Mononuclear cell (primary cell): Measurements from ENCODE around the gene THSD4. TPM values are rescaled to one million over a fixed set of nuclear protein-coding genes. Genes with fewer than 3 reads are reported as not detected.

Source experiments
- H3K27me3 ChIP-seq: 2 replicates; pipeline ENCODE4 v1.6.0; 2011; ENCODE audit warnings: low read length, control low read depth; ENCODE audit not compliant: insufficient read depth
- H3K4me1 ChIP-seq: 2 replicates; pipeline ENCODE4 v1.5.1; 2011; ENCODE audit warnings: mild to moderate bottlenecking, low read length, control low read depth; ENCODE audit not compliant: insufficient read depth
- H3K4me3 ChIP-seq: 2 replicates; pipeline ENCODE4 v1.5.1; 2011; ENCODE audit warnings: mild to moderate bottlenecking, low read length, moderate library complexity
- H3K9me3 ChIP-seq: 2 replicates; pipeline ENCODE4 v1.5.1; 2011; ENCODE audit warnings: low read depth, mild to moderate bottlenecking, control low read depth, low read length
- total RNA-seq: library from RNA; depleted of rRNA; stranded (reverse); fragments of >200 nt; gene quantifications from one replicate; pipeline ENCODE4 v1.2.3, GENCODE V29; 2012

Gene THSD4
- total RNA-seq, 1 donor, result 0.10 TPM

DNA sequence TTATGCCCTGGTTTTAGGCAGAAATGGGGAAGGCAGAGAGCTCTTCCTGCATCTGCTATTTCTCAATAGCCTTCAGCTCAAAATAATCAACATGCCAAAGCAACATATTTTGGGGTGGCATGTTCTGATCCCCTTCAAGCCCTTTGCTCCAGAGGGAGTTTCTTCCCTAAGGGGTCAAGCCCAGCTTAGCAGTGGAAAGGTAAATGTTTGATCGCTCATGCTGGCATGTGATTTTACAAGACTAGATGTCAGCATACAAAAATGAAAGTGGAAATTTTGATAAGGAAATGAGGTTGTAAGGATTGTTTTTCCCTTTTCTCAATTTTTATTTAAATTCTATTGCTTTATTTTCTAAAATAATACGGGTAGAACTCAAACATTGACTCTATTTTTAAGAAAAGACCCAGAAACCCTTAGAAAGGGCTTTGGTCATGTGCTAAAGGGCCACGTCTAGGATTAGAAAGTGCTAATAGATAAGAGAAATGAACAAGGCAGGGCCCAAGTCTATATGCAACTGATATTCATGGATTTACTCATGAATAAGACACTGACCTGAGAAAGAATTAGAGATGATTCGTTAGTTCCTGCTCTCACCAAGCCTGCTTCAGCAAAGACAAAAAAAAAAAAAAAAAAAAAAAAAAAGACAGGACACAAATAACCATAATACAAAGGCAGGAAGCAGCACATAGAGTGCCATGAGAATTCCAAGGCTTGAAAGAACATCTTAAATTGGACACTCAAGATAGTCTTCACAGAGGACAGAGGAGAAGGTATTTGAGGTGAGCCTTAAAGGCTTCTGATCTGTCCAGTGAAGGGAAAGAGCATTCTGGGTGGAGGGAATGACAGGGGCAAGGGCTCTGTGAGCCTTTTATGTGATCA, 640.1 kb downstream of the THSD4 start:
- no peaks in the 10 kb centered on the region for H3K4me1 ChIP-seq
- peaks cover 3% of the 10 kb centered on the region for H3K9me3 ChIP-seq
- no peaks in the 10 kb centered on the region for H3K27me3 ChIP-seq
- no peak overlapping the region for H3K4me3 ChIP-seq

DNA sequence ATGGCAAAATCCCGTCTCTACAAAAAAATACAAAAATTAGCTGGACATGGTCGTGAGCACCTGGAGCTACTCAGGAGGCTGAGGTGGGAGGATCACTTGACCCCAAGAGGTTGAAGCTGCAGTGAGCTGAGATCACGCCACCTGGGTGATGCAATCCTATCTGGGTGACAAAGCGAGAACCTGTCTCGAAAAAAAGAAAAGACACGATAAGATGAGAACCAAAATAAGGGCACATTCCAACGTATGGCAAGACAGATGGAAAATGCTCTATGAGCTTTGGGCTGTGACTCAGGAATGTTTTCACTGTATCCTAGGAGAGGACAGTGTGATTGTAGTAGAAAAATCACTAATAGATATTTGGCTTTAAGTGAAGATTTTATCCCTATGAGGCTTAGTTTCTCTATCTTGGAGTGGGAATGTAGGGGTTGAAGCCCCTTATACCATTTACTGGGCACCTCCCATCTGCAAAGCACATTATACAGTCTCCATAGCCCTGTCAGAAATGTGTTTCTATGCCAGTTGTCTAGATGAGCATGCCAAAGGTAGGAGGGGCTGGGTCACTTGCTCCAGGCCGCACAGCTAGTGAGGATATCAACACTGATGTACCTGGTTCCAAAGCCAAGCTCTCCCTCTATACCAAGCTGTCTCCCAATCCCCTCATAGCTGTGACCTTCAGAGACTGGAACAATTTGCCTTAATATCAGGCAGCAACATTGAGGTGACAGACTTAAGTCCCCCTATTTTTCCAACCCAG, 641.5 kb downstream of the THSD4 start:
- Histone ChIP-seq H3K4me1 (no peaks in the 10 kb centered on the region), H3K27me3 (no peaks in the 10 kb centered on the region), H3K9me3 (peaks cover 10% of the 10 kb centered on the region), H3K4me3 (no peak overlapping the region)

DNA sequence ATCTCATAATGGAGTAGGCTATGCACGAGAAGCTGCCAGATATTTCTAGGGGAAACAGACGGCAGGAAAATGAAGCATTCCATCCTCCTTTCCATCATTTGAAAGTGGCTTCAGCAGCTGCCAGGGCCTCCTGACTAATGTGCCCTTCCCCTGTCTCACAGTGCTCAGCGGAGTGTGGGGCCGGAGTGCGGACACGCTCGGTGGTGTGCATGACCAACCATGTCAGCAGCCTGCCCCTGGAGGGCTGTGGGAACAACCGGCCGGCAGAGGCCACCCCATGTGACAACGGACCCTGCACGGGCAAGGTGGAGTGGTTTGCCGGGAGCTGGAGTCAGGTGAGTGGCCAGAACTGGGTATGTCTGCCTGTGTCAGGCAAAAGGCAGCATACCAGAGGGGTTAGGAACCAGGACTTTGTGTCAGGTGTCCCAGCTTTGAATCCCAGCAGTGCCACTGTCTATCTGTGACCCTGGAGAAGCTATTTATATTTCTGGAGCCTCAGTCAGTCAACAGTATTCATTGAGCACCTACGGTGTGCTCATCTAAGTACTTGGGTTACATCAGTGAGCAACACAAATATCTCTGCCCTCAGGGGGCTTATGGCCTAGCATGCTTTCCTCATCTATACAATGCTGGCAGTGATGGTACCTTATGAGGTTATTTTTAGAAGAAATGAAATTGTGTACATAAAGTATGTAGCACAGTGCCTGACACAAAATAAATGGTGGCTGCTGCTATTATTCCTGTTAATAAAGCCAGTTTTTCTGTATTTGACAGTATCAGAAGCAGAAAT, 642.7 kb downstream of the THSD4 start:
- Histone ChIP-seq H3K4me3 (no peak overlapping the region), H3K9me3 (peaks cover 10% of the 10 kb centered on the region), H3K4me1 (no peaks in the 10 kb centered on the region), H3K27me3 (no peaks in the 10 kb centered on the region)

DNA sequence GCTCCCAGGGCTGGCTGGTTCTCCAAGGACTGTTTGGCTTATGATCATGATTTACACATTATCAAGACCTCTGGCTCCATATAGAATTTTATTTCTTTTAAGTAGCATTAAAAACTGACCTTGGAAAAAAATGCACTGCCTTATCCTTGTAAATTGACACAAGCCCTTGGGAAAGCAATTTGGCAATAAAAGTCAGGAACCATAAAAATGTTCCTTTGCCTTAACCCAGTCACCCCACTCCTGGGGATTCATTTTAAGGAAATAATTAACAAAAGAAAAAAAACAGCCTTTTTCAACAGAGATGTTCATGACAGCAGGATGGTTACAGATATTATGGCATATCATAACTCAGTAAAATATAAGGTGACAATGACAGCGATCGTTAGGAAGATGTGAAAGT, 643.4 kb downstream of the THSD4 start:
- H3K4me1 ChIP-seq, result no peaks in the 10 kb centered on the region
- H3K4me3 ChIP-seq, result no peak overlapping the region
- H3K27me3 ChIP-seq, result no peaks in the 10 kb centered on the region
- H3K9me3 ChIP-seq, result peaks cover 10% of the 10 kb centered on the region

DNA sequence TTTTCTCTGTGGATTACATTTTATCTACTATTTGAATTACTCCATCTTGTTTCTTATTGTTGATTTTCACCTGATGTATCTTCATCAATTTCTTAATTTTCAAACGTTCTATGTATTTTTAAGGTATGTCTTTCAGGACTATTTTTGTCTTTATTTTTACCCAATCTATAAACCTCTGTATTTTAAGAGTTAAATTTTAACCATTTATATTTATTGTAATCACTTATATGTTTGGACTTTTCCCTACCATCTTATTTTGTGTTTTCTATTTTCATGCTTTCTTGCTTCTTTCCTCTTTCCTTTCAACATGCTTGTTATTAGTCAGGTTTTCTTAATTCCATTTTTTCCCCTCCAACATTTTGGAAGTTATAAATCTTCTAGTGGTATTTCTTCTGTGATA, 645.6 kb downstream of the THSD4 start:
- H3K27me3 ChIP-seq, result no peaks in the 10 kb centered on the region
- H3K4me1 ChIP-seq, result no peaks in the 10 kb centered on the region
- H3K9me3 ChIP-seq, result peaks cover 10% of the 10 kb centered on the region
- no peak overlapping the region for H3K4me3 ChIP-seq

DNA sequence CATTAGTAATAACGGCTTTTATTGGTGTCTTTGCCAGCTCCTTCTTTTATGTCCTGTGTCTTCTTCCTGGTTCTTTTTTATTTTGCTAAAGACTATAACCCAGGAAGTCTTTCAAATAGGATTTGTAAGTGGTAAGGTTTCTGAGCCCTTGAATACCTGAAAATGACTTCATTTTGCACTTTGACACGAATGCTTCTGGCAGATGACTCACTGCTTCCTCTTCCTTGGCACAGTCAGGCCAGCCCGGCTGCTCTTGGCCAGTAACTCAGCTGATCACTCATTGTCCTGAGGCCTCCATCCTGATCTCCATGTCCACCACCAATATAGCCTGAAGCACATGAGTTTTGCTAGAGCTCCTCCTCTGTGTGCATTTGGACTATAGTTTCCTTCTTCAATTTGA, 646.4 kb downstream of the THSD4 start:
- Histone ChIP-seq H3K4me3 (no peak overlapping the region), H3K9me3 (peaks cover 10% of the 10 kb centered on the region), H3K4me1 (no peaks in the 10 kb centered on the region), H3K27me3 (no peaks in the 10 kb centered on the region)

DNA sequence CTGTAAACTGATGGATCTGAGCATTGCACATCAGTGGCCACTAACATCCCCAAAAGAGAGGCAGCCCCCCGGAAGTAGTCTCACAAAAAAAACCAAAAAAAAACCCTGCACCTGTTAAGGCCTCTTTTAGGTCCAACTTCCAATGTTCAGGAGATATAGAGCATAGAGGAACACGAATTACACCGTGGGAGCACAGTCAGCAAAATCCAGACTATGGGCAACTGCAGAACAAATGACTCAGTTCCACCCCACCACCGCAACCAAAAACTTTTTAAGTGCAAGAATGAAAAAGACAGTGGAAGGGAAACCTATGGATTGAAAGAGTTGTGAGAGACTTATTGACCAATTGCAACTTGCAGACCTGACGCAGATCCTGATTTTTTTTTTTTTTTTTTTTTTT, 652.9 kb downstream of the THSD4 start:
- H3K4me1 ChIP-seq, result no peaks in the 10 kb centered on the region
- H3K27me3 ChIP-seq, result no peaks in the 10 kb centered on the region
- H3K4me3 ChIP-seq, result no peak overlapping the region
- H3K9me3 ChIP-seq, result no peaks in the 10 kb centered on the region

DNA sequence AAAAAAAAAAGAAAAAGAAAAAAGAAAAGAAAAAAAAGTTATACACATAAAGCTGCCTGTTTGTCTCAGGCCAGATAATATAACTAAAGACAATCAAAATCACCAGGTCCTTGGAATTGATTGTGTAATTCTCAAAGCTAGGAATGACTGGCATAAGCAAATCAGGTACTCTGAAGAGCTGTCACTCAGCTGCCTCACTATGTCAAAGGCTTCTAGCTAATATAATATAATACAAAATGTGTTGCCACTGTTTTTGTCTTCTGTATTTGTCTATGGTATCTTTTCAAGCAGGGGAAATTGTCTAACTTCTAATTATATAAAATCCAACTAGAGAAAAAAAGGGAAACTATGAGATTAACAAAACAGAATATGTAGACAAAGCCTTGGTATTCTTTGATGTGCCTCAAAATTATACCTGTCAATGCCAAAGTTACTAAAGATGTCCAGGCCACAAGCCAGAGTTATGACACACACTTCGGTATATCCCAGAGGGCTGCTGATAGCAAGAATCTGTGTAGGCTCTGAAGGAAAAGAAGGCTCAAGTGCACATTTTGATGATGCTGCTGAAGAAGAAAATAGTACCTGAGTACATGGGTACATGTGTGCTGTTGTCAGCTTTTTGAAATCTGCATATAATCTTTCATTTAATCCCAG, 658.1 kb downstream of the THSD4 start:
- no peaks in the 10 kb centered on the region for H3K4me1 ChIP-seq
- H3K9me3 ChIP-seq, result no peaks in the 10 kb centered on the region
- H3K27me3 ChIP-seq, result no peaks in the 10 kb centered on the region
- no peak overlapping the region for H3K4me3 ChIP-seq

DNA sequence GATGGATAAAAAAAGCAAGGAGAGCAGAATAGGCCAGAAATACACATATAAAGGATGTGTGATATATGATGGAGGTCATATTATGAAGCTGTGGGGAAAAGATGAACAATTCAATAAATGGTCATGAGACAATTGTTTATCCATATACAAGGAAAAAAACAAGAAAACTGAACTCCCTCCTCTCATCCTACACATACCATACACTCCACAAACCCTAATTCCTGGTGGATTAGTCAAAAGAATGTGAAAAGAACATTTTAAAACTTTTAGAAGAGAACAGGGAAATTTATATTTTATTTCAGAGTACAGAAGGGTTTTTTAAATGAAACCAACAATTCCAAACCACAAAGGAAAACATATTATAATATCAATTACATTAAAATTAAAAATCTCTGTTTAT, 660.6 kb downstream of the THSD4 start:
- Histone ChIP-seq H3K4me1 (no peaks in the 10 kb centered on the region), H3K4me3 (no peak overlapping the region), H3K27me3 (no peaks in the 10 kb centered on the region), H3K9me3 (no peaks in the 10 kb centered on the region)

DNA sequence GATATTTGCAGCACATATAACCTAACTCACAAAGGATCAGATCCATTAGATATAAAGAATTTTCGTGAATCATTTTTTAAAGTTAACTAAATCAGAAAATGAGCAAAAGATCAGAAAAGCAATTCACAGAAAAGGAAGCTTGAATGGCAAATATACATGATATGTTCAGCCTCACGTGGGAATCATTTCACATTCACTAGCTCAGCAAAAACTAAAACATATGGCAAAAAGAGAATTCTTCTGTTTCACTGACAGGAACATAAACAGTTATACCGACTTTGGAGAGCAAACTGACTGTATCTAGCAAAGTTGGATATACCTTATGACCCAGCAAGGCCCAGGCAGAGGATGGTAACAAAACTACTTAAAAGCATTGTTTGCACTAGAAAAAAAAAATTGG, 661.0 kb downstream of the THSD4 start:
- H3K4me1 ChIP-seq, result no peaks in the 10 kb centered on the region
- H3K9me3 ChIP-seq, result no peaks in the 10 kb centered on the region
- no peaks in the 10 kb centered on the region for H3K27me3 ChIP-seq
- H3K4me3 ChIP-seq, result no peak overlapping the region

DNA sequence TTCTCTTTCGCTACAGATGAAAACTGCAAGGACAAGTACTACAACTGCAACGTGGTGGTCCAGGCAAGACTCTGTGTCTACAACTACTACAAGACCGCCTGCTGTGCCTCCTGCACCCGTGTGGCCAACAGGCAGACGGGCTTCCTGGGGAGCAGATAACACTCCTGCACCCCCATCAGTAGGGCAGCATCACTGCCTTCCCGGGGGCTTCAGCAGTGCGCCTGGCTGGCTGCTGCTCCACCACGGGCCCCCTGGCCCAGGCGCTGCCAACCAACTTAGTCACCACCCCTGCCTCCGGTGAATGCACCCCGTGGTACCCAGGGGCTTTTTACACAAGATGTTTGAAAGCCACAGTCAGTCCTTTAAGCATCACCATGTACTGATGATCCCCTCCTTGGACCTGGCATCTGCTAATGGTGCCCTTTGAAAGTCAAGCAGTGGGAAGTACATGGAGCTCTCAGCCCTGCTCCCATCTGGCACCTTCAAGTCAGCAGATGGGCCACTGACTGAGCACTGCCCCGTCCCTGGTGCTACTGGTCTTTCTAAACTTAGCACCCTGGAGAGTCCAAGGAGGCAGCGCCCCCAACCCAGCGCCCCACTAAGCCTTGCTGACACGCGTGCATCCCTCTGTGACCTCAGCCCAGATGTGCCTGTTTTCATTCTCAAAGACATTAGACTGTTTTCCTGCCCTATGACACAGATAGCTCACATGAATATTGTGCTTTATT, 662.1 kb downstream of the THSD4 start:
- Histone ChIP-seq H3K4me1 (no peaks in the 10 kb centered on the region), H3K9me3 (no peaks in the 10 kb centered on the region), H3K27me3 (no peaks in the 10 kb centered on the region), H3K4me3 (no peak overlapping the region)

DNA sequence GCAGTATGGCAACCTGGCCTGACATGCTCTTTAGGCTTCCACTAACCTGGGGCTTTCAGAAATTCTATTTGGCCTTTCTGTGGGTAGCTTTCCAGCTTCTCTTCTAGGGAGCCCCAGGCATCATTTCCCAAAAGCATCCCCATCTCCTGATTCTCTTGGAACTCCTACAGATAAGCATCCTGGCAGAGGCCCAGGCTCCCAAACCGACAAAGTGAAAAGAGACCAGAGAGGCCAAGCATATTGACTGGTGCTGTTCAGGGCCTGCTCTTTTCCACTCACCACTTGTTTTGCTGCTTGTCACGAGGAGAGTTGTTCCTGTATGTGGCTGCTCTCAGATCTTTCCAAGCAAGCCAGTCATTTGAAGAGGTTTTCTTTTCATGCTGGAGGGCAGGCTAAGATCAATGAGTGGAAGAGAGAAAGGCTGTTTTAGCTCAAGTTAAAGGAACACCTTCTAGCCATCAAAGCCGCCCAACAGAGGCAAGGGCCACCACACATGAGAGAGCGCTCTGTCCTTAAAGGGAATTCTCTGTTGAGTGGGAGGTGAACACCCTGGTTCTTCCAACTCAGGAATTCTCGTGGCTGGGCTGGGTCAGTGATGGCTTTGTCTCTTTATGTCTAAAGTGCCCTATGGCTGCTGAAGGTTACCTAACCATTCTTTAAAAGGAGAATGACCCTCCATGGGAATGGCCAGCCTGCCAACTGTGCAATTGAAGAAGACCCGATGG, 664.0 kb downstream of the THSD4 start:
- Histone ChIP-seq H3K27me3 (no peaks in the 10 kb centered on the region), H3K4me3 (no peak overlapping the region), H3K4me1 (no peaks in the 10 kb centered on the region), H3K9me3 (no peaks in the 10 kb centered on the region)

DNA sequence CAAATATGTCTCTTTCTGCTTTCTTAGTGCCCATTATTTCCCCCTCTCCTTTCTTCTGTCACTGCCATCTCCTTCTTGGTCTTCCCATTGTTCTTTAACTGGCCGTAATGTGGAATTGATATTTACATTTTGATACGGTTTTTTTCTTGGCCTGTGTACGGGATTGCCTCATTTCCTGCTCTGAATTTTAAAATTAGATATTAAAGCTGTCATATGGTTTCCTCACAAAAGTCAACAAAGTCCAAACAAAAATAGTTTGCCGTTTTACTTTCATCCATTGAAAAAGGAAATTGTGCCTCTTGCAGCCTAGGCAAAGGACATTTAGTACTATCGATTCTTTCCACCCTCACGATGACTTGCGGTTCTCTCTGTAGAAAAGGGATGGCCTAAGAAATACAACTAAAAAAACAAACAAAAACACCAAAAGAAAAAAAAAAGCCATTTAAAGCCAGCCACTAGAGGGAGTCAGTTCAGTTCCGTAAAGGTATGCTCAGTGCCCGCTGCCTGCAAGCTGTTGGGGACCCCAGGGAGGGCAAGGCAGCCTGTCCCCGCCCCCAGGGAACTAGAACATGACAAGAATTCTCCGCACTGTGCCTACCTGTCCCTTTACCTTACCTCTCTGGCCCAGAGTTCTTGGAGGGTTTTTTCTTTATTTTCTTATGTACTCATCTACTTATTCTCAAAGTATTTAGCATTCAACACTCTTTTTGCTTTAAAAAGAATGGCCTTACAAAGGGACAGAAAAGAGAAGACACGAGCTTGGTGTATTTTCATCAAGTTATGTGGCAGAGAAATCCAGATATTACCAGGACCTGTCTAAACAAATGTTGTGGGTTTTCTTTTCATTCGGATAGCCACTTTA, 665.1 kb downstream of the THSD4 start:
- H3K4me3 ChIP-seq, result no peak overlapping the region
- no peaks in the 10 kb centered on the region for H3K27me3 ChIP-seq
- H3K9me3 ChIP-seq, result no peaks in the 10 kb centered on the region
- no peaks in the 10 kb centered on the region for H3K4me1 ChIP-seq
